Tibial artery (tissue), 4 donors: Measurements from ENCODE around the gene SEMA3F.

Experiments used
- DNase-seq, 2 donors: peaks; one replicate each; pipeline ENCODE4 v3.0.0-alpha.2; 2019
- H3K27ac ChIP-seq, 2 donors: fragments of 200-600 bp; sonication (generic) in 1 of 2; 1 replicate in 1 of 2; 2 replicates in 1 of 2; pipeline ENCODE4 v1.5.1; 2018 to 2019; ENCODE audit warnings: mild to moderate bottlenecking in 1 of 2
- H3K27me3 ChIP-seq, 2 donors: fragments of 200-600 bp; sonication (generic) in 1 of 2; one replicate each; pipeline versions ENCODE4 v1.5.1 to v1.6.0; 2016 to 2019
- H3K36me3 ChIP-seq, 3 donors: fragments of 200-600 bp; sonication (generic) in 2 of 3; one replicate each; pipeline ENCODE4 v1.5.1; 2016 to 2019; ENCODE audit warnings: mild to moderate bottlenecking in 2 of 3
- H3K4me1 ChIP-seq, 4 donors: fragments of 200-600 bp; sonication (generic) in 2 of 4; 1 replicate in 3 of 4; 2 replicates in 1 of 4; pipeline ENCODE4 v1.5.1; 2016 to 2019
- H3K4me3 ChIP-seq, 2 donors: fragments of 200-600 bp; sonication (generic) in 1 of 2; 1 replicate in 1 of 2; 2 replicates in 1 of 2; pipeline ENCODE4 v1.5.1; 2018 to 2019; ENCODE audit warnings: mild to moderate bottlenecking in 2 of 2
- H3K9me3 ChIP-seq, 3 donors: fragments of 200-600 bp; sonication (generic) in 1 of 3; one replicate each; pipeline ENCODE4 v1.5.1; 2016 to 2019
- CTCF ChIP-seq, 2 experiments: fragments of 200-600 bp in 1 of 2; fragments of 450-650 bp in 1 of 2; IDR thresholded peaks; one replicate each; pipeline ENCODE4 v1.5.1; 2017 to 2019; ENCODE audit warnings: antibody characterized with exemption in 2 of 2, mild to moderate bottlenecking in 1 of 2, moderate library complexity in 1 of 2
- intact Hi-C: fragments of 100-400 bp; cut with DNase I; formaldehyde crosslinking; loops from one replicate; pipeline ENCODE4 v1.15.0; 2023; ENCODE audit warnings: low total_unique reads

The SEMA3F gene

GRCh38 chr3:50179710-50180109 is 24.6 kb downstream of the SEMA3F start:
- no peaks in the 10 kb centered on the region for H3K4me1 ChIP-seq
- intact Hi-C loops, result no loop called here
- peaks cover 2 to 55% (median 39%) of the 10 kb centered on the region in 3 donors for H3K36me3 ChIP-seq
- H3K27me3 ChIP-seq, result no peaks in the 10 kb centered on the region
- H3K4me3 ChIP-seq, result no peak overlapping the region
- no peaks in the 10 kb centered on the region for H3K9me3 ChIP-seq
- DNase-seq, result no peak
- no peak for TF ChIP-seq CTCF (IDR thresholded peaks at IDR 0.05)
- H3K27ac ChIP-seq, result no peak overlapping the region

- H3K27ac ChIP-seq, result no peak overlapping the region
- peaks cover 0 to 54% (median 38%) of the 10 kb centered on the region in 3 donors for H3K36me3 ChIP-seq
- intact Hi-C loops, result no loop called here
- TF ChIP-seq CTCF (IDR thresholded peaks at IDR 0.05), result no peak
- DNase-seq, result no peak
- H3K27me3 ChIP-seq, result no peaks in the 10 kb centered on the region
- no peaks in the 10 kb centered on the region for H3K9me3 ChIP-seq
- no peaks in the 10 kb centered on the region for H3K4me1 ChIP-seq
- no peak overlapping the region for H3K4me3 ChIP-seq
These were observed 26.9 kb downstream of the SEMA3F start for GRCh38 chr3:50181985-50182384.

- H3K4me3 ChIP-seq, result no peak overlapping the region
- no peak for TF ChIP-seq CTCF (IDR thresholded peaks at IDR 0.05)
- H3K36me3 ChIP-seq, result peaks cover 0 to 53% (median 38%) of the 10 kb centered on the region in 3 donors
- DNase-seq, result no peak
- no peaks in the 10 kb centered on the region for H3K27me3 ChIP-seq
- H3K27ac ChIP-seq, result no peak overlapping the region
- H3K9me3 ChIP-seq, result no peaks in the 10 kb centered on the region
- intact Hi-C loops, result no loop called here
- no peaks in the 10 kb centered on the region for H3K4me1 ChIP-seq
These were observed 27.5 kb downstream of the SEMA3F start for GRCh38 chr3:50182533-50183099.

GRCh38 chr3:50183755-50184154 is 28.6 kb downstream of the SEMA3F start:
- no peak overlapping the region for H3K27ac ChIP-seq
- TF ChIP-seq CTCF (IDR thresholded peaks at IDR 0.05), result no peak
- no peak for DNase-seq
- H3K4me3 ChIP-seq, result no peak overlapping the region
- intact Hi-C loops, result no loop called here
- H3K4me1 ChIP-seq, result no peaks in the 10 kb centered on the region
- peaks cover 0 to 63% (median 38%) of the 10 kb centered on the region in 3 donors for H3K36me3 ChIP-seq
- H3K9me3 ChIP-seq, result no peaks in the 10 kb centered on the region
- H3K27me3 ChIP-seq, result no peaks in the 10 kb centered on the region

GRCh38 chr3:50184242-50184978 is 29.3 kb downstream of the SEMA3F start:
- Histone ChIP-seq H3K27ac (no peak overlapping the region), H3K9me3 (no peaks in the 10 kb centered on the region), H3K36me3 (peaks cover 0 to 63% (median 38%) of the 10 kb centered on the region in 3 donors), H3K4me1 (peaks cover 0 to 3% (median 0%) of the 10 kb centered on the region in 4 donors), H3K27me3 (no peaks in the 10 kb centered on the region), H3K4me3 (no peak overlapping the region)
- intact Hi-C loops, result no loop called here
- no peak for TF ChIP-seq CTCF (IDR thresholded peaks at IDR 0.05)
- no peak for DNase-seq
